Esophagus muscularis mucosa (tissue), 4 donors: Measurements from ENCODE around the gene DOK3.

Source experiments
- CTCF ChIP-seq, 3 experiments: fragments of 200-600 bp in 2 of 3; fragments of 450-650 bp in 1 of 3; sonication (generic) in 2 of 3; IDR thresholded peaks; one replicate each; pipeline ENCODE4 v1.5.1; 2017 to 2019; ENCODE audit warnings: antibody characterized with exemption in 3 of 3, mild to moderate bottlenecking in 2 of 3, moderate library complexity in 1 of 3
- EP300 ChIP-seq: sonication (generic); formaldehyde crosslinking; IDR thresholded peaks from one replicate; pipeline ENCODE4 v1.6.1; 2017; ENCODE audit warnings: antibody characterized with exemption
- POLR2A ChIP-seq: fragments of 450-650 bp; IDR thresholded peaks from one replicate; pipeline ENCODE4 v1.6.1; 2017; ENCODE audit warnings: antibody characterized with exemption, moderate library complexity, mild to moderate bottlenecking, low read depth
- POLR2AphosphoS5 ChIP-seq, 2 donors: sonication (generic); formaldehyde crosslinking; IDR thresholded peaks; one replicate each; pipeline ENCODE4 v1.6.1; 2017; ENCODE audit warnings: antibody characterized with exemption in 2 of 2

DNA sequence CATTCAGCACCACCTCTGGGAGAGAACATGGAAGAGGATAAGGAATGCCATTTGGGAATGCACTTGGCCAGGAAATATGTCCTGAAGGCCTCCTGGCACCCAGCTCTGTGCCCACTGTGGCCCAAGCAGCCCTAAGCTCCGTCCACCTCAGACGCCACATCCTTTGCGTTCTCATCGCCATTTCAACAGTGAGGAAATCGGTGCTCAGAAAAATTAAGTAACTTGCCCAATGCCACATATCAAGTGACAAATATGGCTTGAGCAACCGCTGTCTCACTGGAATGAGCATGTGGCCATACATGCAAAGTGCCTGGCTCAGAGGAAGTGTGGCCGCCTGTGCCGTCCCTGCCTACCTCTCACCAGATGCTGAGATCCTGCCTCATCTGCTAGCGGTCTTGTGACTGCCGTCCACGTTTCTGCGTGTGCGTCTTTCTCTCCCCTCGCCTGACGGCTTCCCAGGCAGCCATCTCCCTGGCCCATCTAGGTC lies 984 bp upstream of the DOK3 start:
- no peak for TF ChIP-seq POLR2A
- no peak for TF ChIP-seq CTCF (IDR thresholded peaks at IDR 0.05)
- no peak for TF ChIP-seq EP300
- peak in 1 of 2 donors; percentile 29 for TF ChIP-seq POLR2AphosphoS5 (IDR thresholded peaks at IDR 0.05)
